Thymus (tissue), 11 donors: ENCODE data around the gene FBXO3. TPM values are rescaled to one million over a fixed set of nuclear protein-coding genes. Genes with fewer than 3 reads are reported as not detected.

Experiments used
- DNase-seq, 9 donors: peaks; one replicate each; pipeline ENCODE4 v3.0.0-alpha.2; 2013; ENCODE audit warnings: low spot score in 9 of 9, low read depth in 6 of 9, missing footprints in 1 of 9
- H3K27ac ChIP-seq, 2 donors: one replicate each; pipeline ENCODE4 v1.5.1; 2013; ENCODE audit warnings: control low read depth in 1 of 2, low read depth in 1 of 2, low read length in 1 of 2, mild to moderate bottlenecking in 1 of 2, moderate library complexity in 1 of 2
- H3K27me3 ChIP-seq, 2 donors: one replicate each; pipeline ENCODE4 v1.5.1; 2013; ENCODE audit warnings: low read length in 1 of 2; ENCODE audit not compliant: control insufficient read depth in 2 of 2, insufficient read depth in 1 of 2
- H3K36me3 ChIP-seq, 2 donors: one replicate each; pipeline ENCODE4 v1.5.1; 2013; ENCODE audit warnings: low read length in 1 of 2, mild to moderate bottlenecking in 1 of 2, moderate library complexity in 1 of 2; ENCODE audit not compliant: control insufficient read depth in 2 of 2, insufficient read depth in 2 of 2
- H3K4me1 ChIP-seq, 2 donors: one replicate each; pipeline ENCODE4 v1.5.1; 2013; ENCODE audit warnings: low read length in 2 of 2; ENCODE audit not compliant: control insufficient read depth in 2 of 2, insufficient read depth in 2 of 2
- H3K4me3 ChIP-seq, 2 donors: one replicate each; pipeline ENCODE4 v1.5.1; 2013; ENCODE audit warnings: low read length in 2 of 2, control low read depth in 1 of 2, mild to moderate bottlenecking in 1 of 2
- H3K9me3 ChIP-seq, 2 donors: one replicate each; pipeline ENCODE4 v1.5.1; 2013; ENCODE audit warnings: low read length in 1 of 2, mild to moderate bottlenecking in 1 of 2; ENCODE audit not compliant: control insufficient read depth in 2 of 2, insufficient read depth in 1 of 2
- WGBS: extraction: QIAGEN DNeasy Blood & Tissue Kit; methylation state at CpG from one replicate; pipeline ENCODE4 v1.1.7; 2013; 5-methylcytosine and 5-hydroxymethylcytosine counted together
- polyA plus RNA-seq: library from polyadenylated mRNA; stranded (reverse); fragments of 200-250 nt; gene quantifications from one replicate; pipeline ENCODE4 v1.2.3, GENCODE V29; 2013
- total RNA-seq: library from RNA; stranded (reverse); fragments of 120-200 nt; gene quantifications from one replicate; pipeline ENCODE4 v1.2.4, GENCODE V29; 2013
- donor health status: healthy.

The FBXO3 gene
- total and polyA plus RNA-seq, 2 donors, result 32.9 to 33.9 TPM

DNA sequence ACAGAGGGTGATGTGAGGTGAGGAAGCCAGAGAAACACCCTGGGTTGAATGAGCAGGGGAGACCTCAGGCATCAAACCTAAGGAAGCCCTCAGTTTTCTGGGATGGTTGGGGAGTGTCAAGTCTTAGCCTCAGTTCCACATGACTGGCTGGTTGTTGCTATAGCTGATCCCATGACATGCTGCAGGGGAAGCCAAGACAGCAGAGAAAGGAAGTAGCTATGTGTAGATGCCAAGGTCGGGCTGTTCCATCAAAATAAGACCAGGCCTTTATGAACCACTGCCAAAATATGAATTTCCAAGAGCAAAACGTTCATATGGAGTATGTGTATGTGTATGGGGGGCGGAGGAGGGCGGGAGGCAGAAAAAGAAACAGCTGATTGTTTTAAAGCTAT is 49.7 kb downstream of the FBXO3 start:
- no peaks in the 10 kb centered on the region for H3K9me3 ChIP-seq
- no peak overlapping the region for H3K4me3 ChIP-seq
- WGBS, result 64% methylated on average over 4 of the region's 4 CpGs
- DNase-seq, result no peak
- peaks cover 4 to 13% of the 10 kb centered on the region in 2 donors for H3K36me3 ChIP-seq
- H3K27ac ChIP-seq, result peak overlapping the region in 1 of 2 donors; percentile 44
- peaks cover 46 to 52% of the 10 kb centered on the region in 2 donors for H3K4me1 ChIP-seq
- no peaks in the 10 kb centered on the region for H3K27me3 ChIP-seq

- DNase-seq, result no peak
- Histone ChIP-seq H3K4me3 (no peak overlapping the region), H3K36me3 (peaks cover 4 to 13% of the 10 kb centered on the region in 2 donors), H3K27me3 (no peaks in the 10 kb centered on the region), H3K4me1 (peaks cover 54 to 64% of the 10 kb centered on the region in 2 donors), H3K27ac (peak overlapping the region; percentile 41 to 70), H3K9me3 (no peaks in the 10 kb centered on the region)
- WGBS, result 83% methylated on average over 6 of the region's 6 CpGs
These were observed 51.0 kb downstream of the FBXO3 start for GRCh38 chr11:33723238-33723881.

GRCh38 chr11:33722590-33723234 is 51.6 kb downstream of the FBXO3 start:
- H3K4me3 ChIP-seq, result no peak overlapping the region
- no peak for DNase-seq
- peak overlapping the region; percentile 37 to 42 for H3K27ac ChIP-seq
- peaks cover 4 to 13% of the 10 kb centered on the region in 2 donors for H3K36me3 ChIP-seq
- WGBS, result 87% methylated on average over 2 of the region's 2 CpGs
- no peaks in the 10 kb centered on the region for H3K27me3 ChIP-seq
- H3K4me1 ChIP-seq, result peaks cover 55 to 65% of the 10 kb centered on the region in 2 donors
- no peaks in the 10 kb centered on the region for H3K9me3 ChIP-seq

DNA sequence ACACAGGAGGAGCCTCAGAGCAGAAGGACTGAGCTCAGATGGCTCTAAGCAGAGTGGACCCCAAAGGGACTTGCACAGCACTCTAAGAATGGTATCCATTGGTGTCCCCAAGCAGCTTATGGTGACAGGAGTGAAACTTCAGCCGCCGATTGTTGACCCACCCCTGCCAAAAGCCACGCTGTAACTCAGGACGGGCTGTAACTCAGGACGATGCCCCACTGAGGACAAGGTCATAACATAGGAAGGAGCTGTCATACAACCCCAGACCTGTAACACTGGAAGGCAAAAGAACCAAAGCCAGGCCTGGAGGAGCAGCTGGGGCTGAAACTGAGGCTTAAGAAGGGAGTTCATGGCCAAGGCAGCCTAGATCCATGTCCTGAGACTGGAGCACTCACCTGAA is 52.3 kb downstream of the FBXO3 start:
- DNase-seq, result no peak
- Histone ChIP-seq H3K4me3 (no peak overlapping the region), H3K27me3 (no peaks in the 10 kb centered on the region), H3K4me1 (peaks cover 55 to 65% of the 10 kb centered on the region in 2 donors), H3K36me3 (peaks cover 10 to 19% of the 10 kb centered on the region in 2 donors), H3K9me3 (no peaks in the 10 kb centered on the region), H3K27ac (peak overlapping the region in 1 of 2 donors; percentile 40)
- 93% methylated on average over 5 of the region's 5 CpGs for WGBS

DNA sequence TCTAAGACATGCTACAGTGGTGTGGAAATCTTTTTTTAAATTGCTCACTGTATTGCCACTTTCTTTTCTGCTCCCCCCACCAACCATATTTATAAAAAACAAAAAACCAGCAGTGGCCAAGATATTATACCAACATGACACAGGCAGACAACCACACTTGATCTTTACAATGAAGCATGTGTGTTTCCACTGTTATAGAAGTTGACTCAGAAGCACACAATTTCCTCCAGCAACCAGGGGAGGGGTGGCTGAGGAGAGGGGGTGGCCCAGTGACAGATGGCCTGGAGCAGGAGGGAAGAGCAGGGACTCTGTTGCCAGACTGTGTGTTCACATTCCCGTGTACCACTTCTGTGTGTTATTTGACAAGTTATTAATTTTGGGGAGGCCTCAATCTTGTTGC is 52.9 kb downstream of the FBXO3 start:
- Histone ChIP-seq H3K9me3 (no peaks in the 10 kb centered on the region), H3K4me3 (no peak overlapping the region), H3K36me3 (peaks cover 14 to 19% of the 10 kb centered on the region in 2 donors), H3K4me1 (peaks cover 55 to 70% of the 10 kb centered on the region in 2 donors), H3K27ac (peak overlapping the region in 1 of 2 donors; percentile 37), H3K27me3 (no peaks in the 10 kb centered on the region)
- WGBS, result 69% methylated on average over 1 of the region's 1 CpG
- DNase-seq, result no peak

GRCh38 chr11:33719587-33719986 is 54.7 kb downstream of the FBXO3 start:
- H3K4me1 ChIP-seq, result peaks cover 52 to 68% of the 10 kb centered on the region in 2 donors
- H3K27ac ChIP-seq, result peak overlapping the region in 1 of 2 donors; percentile 76
- peak in 4 of 9 donors; percentile 53 to 78 (median 63) for DNase-seq
- peaks cover 18 to 23% of the 10 kb centered on the region in 2 donors for H3K36me3 ChIP-seq
- 12% methylated on average over 5 of the region's 5 CpGs for WGBS
- no peak overlapping the region for H3K4me3 ChIP-seq
- H3K27me3 ChIP-seq, result no peaks in the 10 kb centered on the region
- no peaks in the 10 kb centered on the region for H3K9me3 ChIP-seq

DNA sequence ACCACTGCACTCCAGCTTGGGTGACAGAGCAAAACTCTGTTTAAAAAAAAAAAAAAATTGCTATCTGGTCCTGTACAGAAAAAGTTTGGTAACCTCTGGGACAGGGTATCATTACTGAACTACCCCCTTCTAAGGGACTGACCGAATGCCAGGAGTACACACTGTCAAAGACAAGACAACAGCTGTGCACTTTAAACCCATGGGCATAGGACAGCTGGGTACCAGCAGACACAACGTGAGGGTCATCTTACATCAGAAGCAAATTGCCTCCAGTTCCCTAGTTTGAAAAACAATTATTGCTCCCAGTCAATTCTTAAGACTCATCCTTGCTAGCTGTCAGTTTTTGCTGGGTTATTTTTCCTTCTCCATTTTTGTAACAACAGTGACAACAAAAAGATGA is 55.9 kb downstream of the FBXO3 start:
- Histone ChIP-seq H3K9me3 (no peaks in the 10 kb centered on the region), H3K4me3 (no peak overlapping the region), H3K27me3 (no peaks in the 10 kb centered on the region), H3K36me3 (peaks cover 24 to 28% of the 10 kb centered on the region in 2 donors), H3K4me1 (peaks cover 44 to 57% of the 10 kb centered on the region in 2 donors), H3K27ac (peak overlapping the region in 1 of 2 donors; percentile 7)
- DNase-seq, result no peak
- WGBS, result 98% methylated on average over 2 of the region's 2 CpGs

DNA sequence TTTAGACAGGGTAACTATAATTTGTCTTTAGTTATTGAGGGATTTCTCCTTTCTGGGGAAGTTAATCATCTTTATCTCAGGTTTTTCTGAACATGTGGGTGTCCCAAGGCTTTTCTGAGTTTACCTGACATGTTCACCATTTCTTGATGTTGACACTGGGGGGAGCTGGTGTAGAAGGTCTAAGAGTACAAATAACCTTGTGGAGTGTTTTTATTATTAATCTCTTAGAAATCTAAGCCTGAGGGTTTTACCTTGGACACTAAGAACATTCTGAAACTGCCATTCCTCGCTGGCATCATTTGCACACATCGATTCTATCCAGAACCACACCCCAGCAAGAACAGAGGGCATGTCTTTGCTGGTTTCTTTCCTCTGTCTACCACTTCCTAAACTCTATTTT is 58.1 kb downstream of the FBXO3 start:
- Histone ChIP-seq H3K9me3 (no peaks in the 10 kb centered on the region), H3K36me3 (peaks cover 18 to 23% of the 10 kb centered on the region in 2 donors), H3K27ac (no peak overlapping the region), H3K27me3 (no peaks in the 10 kb centered on the region), H3K4me1 (peaks cover 22 to 35% of the 10 kb centered on the region in 2 donors), H3K4me3 (no peak overlapping the region)
- WGBS, result 97% methylated on average over 2 of the region's 2 CpGs
- DNase-seq, result peak in 1 of 9 donors; percentile 53

DNA sequence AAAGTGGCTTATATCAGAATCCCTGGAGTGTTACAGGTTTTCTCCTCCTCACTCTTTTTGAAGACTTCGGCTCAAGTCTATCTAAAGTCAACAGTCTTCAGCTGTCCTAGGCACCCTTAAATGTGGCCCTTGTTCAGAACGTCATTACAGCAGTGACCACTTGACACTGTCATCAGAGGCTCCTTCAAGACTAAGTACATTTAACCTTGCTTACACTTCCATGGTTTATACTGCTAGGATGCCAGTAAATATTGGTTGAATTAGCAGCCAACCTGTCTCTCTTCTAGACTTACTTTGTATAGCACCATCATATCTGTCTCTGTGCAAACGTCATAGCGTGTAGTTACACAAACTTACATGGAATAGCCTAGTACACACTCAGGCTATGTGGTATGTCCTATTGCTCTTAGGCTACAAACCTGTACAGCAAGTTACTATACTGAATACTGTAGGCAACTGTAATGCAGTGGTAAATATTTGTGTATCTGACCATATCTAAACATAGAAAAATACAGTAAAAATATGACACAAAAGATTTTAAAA is 60.4 kb downstream of the FBXO3 start:
- peaks cover 32 to 38% of the 10 kb centered on the region in 2 donors for H3K36me3 ChIP-seq
- H3K27ac ChIP-seq, result no peak overlapping the region
- WGBS, result 96% methylated on average over 4 of the region's 4 CpGs
- H3K27me3 ChIP-seq, result no peaks in the 10 kb centered on the region
- DNase-seq, result no peak
- no peak overlapping the region for H3K4me3 ChIP-seq
- H3K4me1 ChIP-seq, result peaks cover 3 to 13% of the 10 kb centered on the region in 2 donors
- no peaks in the 10 kb centered on the region for H3K9me3 ChIP-seq
